SK-N-SH treated with all-trans-retinoic acid at 6 μM for 48 hours (cell line): ENCODE results near the gene NSFL1C.

ENCODE experiments used
- PPARA ChIP-seq: fragments of 250-450 bp; sonication (Bioruptor Pico); IDR thresholded peaks from 2 replicates; pipeline ENCODE4 v1.5.0; 2020; ENCODE audit warnings: mild to moderate bottlenecking, borderline replicate concordance
- ZC3H10 ChIP-seq: fragments of 250-450 bp; sonication (Bioruptor Pico); IDR thresholded peaks from 2 replicates; pipeline ENCODE4 v1.5.1; 2021; ENCODE audit warnings: mild to moderate bottlenecking, moderate library complexity

DNA sequence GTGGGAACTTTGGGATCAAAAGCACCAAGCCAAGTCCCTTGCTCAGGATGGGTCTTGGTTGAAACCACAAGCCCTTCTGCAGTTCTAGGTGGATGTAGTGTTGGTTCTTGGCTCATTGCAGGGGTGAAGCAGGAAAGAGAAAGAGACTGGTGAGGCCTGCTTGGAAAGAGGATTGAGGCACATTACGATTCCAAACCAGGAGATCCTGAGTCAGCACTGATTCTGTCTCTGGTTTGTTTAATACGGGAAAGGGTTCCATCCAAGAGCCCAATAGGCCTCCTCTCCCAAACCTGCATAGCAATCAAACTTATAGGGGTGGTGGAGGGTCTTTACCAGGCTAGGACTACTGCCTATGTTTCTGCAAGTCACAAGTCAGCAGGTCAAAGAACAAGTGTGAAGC lies 24.3 kb downstream of the NSFL1C start:
- TF ChIP-seq PPARA (CRISPR knock-in tag) (no peak), ZC3H10 (CRISPR knock-in tag) (no peak)
